HG02642 (cell line): Measurements from ENCODE around the gene TCF21.
"Not testable (repeated sequence)": the region's sequence is repeated elsewhere in the genome, so short reads cannot be mapped to it uniquely, and the experiment has no call there.

Source experiments
- ATAC-seq: cut with Tn5 transposase; IDR thresholded peaks from one replicate; pipeline ENCODE4 v1.9.1; 2021; ENCODE audit warnings: mild to moderate bottlenecking; ENCODE audit not compliant: unreplicated experiment, poor library complexity

Gene TCF21

GRCh38 chr6:133888929-133889556, at the start of gene TCF21:
Gene TCF21, plus strand, starts transcription at chr6:133889113. Its CDS starts 285 bp downstream, at chr6:133889398.
- no peak for ATAC-seq

DNA sequence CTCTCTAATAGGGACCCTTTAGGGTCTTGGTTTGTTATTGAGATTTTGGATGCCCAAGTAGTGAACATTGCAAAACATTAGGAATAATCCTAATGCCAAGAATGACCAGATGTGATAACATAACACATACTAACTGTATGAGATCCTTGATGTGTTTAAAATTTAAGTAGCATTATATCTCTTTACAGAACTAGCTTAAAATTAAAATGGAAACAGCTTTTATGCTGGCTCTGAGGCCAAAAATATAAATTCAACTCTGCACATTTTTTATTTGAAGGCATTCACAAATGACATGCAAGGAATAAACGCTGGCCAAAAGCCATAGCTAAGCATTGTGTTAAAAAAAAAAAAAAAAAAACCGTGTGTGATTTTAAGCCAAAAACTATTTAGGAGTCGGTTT, 47.7 kb upstream of the TCF21 start:
- ATAC-seq = no peak

DNA sequence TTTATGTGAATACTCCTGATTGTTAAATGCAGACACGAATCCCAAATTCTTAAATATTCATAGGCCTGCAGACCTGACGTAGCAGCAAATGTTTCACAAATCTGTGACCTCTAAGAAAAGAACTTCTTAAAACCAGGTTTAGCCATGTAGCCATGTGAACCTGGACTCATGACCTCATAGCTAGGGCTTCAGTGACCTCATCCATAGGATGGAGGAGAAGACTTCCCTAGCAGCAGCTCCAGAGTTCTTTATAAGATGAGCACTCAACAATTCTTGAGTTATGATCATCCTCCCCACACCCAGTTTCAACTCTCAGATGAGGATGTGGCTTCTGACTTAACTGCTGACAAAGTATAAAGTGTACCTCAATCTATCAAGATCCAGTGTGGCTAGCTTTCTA, 45.8 kb upstream of the TCF21 start:
- no peak for ATAC-seq

DNA sequence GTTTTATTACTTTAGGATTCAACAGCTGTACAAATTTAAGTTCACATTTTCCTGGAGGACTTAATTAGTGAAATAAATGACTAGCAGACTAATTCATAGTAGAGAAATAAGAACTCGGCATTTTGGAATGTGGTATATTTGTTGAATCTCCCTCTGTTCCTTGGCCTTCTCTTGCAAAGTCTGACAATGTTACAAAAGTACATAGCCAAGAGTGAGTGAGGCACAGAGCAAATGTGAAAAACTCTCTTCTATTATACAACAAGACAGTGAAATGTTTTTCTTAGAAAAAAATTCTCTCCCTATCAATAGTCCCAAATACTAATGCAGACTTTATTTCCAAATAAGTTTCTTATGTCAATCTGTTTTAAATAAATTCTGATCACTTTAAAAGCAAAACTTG, 44.2 kb upstream of the TCF21 start:
- no peak for ATAC-seq

- ATAC-seq = no peak
Observed at GRCh38 chr6:133854041-133854363, 34.9 kb upstream of the TCF21 start.

DNA sequence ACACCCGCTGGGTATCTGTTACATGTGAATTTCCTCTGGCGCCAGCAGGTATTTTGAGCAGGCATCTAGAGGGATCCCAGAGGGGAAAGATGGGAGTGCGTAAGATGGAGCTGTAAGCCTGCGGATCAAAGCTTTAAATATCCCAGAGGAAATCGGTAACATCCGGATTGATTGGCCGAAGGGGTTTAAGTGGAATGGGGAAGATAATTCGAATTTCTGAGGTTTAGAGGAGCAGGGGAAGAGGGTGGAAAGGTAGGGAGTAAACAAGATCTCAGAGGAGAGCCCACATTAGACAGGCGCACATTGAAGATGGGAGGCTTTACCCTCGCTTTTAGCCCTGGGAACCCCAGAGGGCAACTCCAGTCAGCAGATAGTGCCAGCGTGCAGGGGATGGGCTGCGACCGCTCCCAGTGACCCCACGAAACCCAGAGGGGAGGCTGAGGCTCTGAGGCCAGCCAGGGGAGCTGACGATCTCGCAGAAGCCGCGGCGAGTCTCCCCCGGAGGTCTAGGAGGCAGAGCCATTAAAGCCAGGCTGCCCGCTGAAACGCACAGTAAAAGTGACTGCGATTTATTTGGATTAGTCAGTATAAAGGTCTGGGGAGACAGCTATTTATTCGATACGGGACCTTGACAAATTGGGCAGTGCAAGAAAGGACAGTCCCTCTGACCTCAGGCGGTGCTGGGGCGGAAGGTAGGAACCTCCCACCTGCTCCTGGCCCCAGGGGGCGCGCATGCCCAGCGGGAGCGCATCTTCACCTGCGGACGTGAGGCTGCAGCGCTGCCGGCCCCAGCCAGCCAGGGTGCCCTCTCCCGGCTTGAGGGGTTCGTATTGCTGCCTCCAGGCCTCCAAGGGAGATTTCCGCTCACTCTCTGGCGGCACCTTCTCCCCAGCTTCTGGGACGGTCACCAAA, 34.3 kb upstream of the TCF21 start:
- ATAC-seq = no peak

DNA sequence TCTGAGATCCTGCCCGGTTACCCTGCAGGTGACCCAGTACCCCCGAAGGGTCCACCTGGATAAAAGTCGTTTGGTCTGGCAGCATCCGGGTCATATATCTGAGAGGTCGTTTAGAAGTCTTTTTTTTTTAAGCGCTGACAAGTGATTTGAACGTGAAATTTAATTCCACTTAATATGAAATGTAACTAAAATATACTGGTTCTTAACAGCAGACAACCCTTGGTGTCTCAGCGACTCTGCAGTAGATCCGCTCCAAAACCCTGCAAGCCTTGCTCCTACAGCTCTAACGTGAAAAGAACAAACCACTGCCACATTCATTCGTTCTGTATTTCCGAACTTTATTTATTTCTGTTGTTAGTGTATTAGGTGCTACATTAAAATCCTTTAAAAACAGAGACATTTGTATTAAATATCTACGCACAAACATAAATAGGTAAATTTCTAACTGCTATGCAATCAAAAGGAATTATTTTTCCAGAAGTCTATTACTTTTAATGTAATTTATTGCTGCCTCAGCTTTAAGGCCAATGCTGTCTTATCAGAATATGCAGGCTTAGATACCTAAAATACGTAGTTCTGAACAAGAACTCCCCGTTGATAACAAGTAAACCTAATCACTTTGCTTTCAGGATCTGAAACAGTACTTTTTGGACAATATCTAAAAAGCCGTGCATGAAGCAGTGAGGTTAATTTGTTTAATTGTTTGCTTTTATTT, 33.5 kb upstream of the TCF21 start:
- no peak for ATAC-seq

- ATAC-seq = no peak
Observed at GRCh38 chr6:133855991-133856370, 32.9 kb upstream of the TCF21 start.

GRCh38 chr6:133856911-133857310, 32.0 kb upstream of the TCF21 start:
- no peak for ATAC-seq

DNA sequence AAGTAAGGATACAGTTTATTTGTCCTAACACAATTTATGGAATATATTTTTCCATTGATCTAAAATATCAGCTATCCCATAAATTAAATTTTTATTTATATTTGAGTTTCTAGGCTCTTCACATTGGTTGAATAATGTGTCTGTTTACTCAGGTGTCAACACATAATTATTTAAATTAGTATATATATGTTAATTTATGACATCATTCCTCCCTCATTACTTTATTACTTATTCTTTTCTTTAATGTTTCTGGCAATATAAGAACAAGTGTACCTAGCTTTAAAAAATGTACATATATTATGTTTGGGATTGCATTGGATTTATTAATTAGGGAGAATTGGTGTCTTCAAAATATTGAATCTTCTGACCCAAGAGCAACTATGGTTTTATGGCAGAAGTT, 31.2 kb upstream of the TCF21 start:
- ATAC-seq = no peak

DNA sequence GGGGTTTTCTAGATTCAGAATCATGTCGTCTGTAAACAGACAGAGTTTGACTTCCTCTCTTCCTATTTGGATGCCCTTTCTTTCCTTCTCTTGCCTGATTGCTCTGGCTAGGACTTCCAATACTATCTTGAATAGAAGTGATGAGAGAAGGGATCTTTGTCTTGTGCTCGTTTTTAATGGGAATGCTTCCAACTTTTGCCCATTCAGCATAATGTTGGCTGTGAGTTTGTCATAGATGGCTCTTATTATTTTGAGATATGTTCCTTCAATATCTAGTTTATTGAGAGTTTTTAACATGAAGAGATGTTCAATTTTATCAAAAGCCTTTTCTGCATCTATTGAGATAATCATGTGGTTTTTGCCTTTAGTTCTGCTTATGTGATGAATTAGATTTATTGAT, 27.6 kb upstream of the TCF21 start:
- not testable (repeated sequence) for ATAC-seq

DNA sequence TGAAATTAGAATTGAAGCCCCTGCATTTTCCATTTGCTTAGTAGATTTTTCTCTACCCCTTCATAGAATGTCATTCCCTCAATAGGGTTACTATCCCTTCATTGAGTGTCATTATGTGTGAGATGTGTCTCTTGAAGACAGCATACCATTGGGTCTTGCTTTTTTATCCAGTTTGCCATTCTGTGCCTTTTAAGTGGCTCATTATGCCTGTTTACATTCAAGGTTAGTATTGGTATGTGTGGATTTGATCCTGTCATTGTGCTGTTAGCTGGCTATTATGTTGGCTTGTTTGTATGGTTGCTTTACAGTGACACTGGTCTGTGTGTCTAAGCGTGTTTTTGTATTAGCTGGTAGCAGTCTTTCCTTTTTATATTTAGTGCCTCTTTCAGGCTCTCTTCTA, 25.7 kb upstream of the TCF21 start:
- no peak for ATAC-seq

DNA sequence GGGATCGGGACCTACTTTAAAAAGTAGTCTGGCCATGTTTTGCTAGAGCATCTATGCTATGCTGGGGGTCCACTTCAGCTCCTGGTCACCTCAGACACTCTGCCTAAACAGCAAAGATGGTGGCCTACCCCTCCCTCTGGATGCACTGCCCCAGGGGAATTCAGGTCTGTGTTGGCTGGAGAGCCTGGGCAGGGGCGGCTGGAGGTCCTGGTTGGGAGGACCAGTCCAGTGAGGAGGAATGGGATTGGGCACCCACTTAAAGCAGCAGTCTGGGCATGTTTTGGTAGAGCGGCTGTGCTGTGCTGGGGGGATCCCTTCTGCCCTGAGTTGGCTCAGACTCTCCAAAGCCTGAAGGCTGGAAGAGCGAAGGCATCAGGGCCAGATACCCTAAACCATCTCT, 23.2 kb upstream of the TCF21 start:
- no peak for ATAC-seq

- ATAC-seq = no peak
Observed at GRCh38 chr6:133871131-133871530, 17.8 kb upstream of the TCF21 start.

- no peak for ATAC-seq
Observed at GRCh38 chr6:133873538-133873937, 15.4 kb upstream of the TCF21 start.

DNA sequence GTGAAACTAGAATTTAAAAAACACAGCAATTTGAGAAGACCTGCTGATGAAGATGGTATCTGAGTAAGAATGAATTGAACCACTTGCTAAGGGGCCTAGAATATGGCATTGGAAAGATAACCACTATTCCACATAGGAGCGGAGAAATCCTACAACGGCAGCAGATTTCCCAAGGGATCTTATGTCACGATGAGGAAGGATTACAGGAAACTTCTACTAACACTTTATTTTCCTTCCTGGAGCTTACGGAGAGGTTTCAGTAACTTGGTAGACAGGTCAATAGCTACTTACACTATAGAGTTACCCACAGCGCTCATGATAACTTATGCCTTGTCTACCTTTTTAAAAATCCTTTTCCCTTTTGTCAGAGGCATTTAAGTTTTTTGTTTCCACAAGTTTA, 11.8 kb upstream of the TCF21 start:
- ATAC-seq = no peak

- no peak for ATAC-seq
Observed at GRCh38 chr6:133880006-133880405, 8.9 kb upstream of the TCF21 start.

- ATAC-seq = no peak
Observed at GRCh38 chr6:133880896-133881295, 8.0 kb upstream of the TCF21 start.

GRCh38 chr6:133886104-133886775, 2.7 kb upstream of the TCF21 start:
- no peak for ATAC-seq

DNA sequence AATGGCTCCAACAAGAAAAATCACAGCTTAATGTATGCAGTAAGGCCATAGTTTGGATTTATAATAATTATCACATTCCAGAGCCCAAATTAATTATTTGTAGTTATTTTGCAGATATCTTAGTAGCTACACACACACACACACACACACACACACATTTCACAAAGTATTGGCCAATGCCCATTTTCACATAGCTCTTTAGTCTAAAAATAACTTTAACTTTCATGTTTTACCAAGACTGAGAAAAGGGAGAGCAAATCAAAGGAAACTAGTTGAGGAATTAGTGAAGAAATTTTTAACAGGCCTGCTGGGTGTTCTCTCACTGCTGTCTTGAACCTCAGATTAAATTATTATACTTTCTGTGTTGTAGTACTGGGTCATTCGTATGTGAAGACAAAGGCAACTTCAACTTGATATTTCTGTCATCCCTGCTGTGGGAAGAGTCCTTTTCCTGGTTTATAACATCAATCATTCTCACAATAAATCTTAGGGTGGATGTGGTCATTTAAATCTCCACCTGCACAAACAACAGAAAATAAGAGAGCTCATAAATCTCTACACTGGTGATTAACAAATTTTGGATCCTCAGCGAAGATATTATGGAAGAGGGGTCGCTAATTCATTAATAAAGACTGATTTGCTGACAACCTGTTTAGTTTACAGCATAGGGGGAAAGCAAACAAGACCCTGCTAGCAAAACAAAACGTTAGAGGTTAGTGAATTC, 1.6 kb upstream of the TCF21 start:
- no peak for ATAC-seq
